ENCODE results near the gene SOAT2. TPM values are rescaled to one million over a fixed set of nuclear protein-coding genes. Genes with fewer than 3 reads are reported as not detected.

Gene SOAT2, protein sequence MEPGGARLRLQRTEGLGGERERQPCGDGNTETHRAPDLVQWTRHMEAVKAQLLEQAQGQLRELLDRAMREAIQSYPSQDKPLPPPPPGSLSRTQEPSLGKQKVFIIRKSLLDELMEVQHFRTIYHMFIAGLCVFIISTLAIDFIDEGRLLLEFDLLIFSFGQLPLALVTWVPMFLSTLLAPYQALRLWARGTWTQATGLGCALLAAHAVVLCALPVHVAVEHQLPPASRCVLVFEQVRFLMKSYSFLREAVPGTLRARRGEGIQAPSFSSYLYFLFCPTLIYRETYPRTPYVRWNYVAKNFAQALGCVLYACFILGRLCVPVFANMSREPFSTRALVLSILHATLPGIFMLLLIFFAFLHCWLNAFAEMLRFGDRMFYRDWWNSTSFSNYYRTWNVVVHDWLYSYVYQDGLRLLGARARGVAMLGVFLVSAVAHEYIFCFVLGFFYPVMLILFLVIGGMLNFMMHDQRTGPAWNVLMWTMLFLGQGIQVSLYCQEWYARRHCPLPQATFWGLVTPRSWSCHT
- not detected in 2 replicates for polyA plus RNA-seq (2014; cell fraction: cytosol; rRNA removed)
- polyA plus RNA-seq (2014; cell fraction: nucleus; rRNA removed), result not detected in 2 replicates

DNA sequence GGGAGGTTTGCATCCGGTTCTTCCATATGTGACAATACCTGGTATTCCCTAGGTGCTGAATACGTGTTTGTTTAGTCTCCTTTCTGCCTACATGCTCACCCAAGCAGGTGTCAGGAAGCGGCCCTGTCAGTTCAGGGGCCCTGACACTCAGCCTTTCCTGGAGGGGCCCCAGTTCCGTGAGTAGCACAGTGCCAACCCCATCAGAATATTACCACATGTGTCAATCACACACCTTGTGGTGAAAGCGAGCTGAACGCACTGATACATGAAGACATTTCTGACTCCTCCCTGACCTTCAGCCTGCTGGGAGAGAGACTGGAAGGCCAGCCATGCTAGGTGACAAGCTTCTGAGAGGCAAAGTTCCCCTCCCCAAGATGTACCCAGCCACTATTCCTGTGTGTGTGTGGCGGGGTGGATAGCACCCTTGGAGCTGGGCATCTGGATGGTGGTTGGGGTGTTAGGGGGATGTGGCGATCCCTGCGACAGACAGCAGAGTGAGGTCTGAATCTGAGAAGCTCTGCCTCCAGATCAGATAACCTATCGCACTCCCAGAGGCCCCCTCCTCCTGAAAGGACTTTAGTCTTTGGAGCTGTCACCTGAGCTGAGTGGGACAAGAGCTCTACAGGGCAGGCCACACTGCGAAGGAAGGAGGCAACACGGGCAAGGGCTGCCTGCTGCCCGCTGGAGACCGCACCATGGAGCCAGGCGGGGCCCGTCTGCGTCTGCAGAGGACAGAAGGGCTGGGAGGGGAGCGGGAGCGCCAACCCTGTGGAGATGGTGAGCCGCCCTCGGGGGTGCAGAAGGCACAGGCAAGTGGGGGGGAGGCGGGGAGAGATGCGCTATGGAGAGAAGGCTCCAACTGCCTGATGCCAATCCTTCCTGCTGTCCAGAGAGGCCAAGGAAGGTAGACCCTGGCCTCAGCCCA, at the start of gene SOAT2:
TSS of gene SOAT2 (plus strand) at position 604 of the 925 bp plus-strand sequence. CDS start at position 696, 92 bp downstream.
- DNase-seq (ENCODE audit: low spot score), result no peak

DNA sequence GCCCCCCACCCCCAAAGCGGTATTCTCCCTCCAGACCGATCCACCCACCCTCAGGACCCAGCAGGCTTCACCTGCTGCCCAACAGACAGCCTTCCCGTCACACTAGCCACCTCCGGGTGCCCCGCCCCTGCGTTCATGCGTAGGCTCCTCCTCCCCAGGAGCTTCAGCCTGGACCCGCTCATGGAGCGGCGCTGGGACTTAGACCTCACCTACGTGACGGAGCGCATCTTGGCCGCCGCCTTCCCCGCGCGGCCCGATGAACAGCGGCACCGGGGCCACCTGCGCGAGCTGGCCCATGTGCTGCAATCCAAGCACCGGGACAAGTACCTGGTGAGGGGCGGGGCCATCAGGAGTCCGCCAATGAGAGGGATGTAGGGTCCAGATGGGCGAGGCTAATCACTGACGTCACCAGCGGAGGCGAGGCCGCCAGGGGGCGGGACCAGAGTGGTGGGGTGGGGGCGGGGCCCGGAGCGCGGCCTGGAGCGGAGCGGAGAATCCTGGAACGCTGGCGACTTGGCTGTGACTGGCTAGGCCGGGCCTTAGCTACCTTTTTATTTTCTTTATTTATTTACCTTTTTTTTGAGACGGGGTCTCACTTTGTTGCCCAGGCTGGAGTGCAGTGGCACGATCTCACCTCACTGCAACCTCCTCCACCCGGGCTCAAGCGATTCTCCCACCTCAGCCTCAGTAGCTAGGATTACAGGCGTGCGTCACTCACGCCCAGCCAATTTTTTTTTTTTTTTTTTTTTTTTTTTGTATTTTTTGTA, 49.0 kb upstream of the SOAT2 start:
- DNase-seq (ENCODE audit: low spot score), result peak; percentile 95

DNA sequence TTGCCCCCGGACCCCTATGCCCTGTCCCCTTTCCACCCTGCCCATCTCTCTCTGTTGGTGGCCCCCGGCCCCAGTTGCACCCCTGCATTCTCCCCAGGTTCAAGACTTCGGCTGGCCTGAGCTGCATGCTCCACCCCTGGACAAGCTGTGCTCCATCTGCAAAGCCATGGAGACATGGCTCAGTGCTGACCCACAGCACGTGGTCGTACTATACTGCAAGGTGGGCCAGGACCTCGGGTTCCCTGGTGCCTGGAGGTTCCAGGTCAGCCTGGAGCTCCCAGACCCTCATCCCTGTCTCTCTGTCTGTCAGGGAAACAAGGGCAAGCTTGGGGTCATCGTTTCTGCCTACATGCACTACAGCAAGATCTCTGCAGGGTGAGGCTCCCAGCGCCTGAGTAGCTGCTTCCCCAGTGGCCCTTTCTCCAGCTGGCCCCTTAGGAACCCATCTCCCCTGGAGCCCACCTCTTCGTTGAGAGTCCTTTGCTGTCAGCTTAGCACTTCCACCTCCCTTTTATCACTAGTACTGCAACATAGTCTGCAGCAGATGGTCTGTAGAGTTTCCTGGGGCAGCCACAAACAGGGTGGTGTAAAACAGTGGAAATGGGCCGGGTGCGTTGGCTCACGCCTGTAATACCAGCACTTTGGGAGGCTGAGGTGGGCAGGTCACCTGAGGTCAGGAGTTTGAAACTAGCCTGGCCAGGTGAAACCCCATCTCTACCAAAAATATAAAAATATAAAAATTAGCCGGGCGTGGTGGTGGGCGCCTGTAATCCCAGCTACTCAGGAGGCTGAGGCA, 47.6 kb upstream of the SOAT2 start:
- no peak for DNase-seq (ENCODE audit: low spot score)

DNA sequence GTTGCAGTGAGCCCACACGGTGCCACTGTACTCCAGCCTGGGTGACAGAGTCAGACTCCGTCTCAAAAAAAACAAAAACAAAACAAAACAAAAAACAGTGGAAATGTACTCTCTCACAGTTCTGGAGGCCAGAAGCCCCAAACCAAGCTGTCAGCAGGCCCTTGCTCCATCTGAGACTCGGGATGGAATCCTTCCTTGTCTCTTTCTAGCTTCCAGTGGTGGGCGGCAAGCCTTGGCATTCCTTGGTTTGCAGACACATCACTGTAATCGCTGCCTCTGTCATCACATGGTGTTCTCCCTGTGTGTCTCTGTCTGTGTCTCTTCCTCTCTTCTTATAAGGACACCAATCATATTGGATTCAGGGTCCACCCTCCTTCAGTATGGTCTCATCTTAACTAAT, 47.0 kb upstream of the SOAT2 start:
- DNase-seq (ENCODE audit: low spot score), result no peak

DNA sequence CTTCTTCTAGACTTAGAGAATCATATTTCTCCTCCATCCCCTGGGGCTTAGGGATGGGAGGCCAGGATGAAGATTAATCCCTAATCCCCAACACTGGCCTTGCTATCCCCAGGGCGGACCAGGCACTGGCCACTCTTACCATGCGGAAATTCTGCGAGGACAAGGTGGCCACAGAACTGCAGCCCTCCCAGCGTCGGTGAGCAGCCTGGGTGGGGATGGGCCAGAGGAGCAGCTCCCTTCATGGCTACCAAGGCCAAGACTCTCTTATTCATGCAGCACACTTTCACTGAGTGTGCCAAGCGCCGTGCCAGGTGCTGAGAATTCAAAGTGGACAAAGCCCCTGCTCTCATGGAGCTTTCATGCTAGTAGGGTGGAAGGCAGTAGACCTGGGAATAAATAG, 46.4 kb upstream of the SOAT2 start:
- DNase-seq (ENCODE audit: low spot score), result no peak

DNA sequence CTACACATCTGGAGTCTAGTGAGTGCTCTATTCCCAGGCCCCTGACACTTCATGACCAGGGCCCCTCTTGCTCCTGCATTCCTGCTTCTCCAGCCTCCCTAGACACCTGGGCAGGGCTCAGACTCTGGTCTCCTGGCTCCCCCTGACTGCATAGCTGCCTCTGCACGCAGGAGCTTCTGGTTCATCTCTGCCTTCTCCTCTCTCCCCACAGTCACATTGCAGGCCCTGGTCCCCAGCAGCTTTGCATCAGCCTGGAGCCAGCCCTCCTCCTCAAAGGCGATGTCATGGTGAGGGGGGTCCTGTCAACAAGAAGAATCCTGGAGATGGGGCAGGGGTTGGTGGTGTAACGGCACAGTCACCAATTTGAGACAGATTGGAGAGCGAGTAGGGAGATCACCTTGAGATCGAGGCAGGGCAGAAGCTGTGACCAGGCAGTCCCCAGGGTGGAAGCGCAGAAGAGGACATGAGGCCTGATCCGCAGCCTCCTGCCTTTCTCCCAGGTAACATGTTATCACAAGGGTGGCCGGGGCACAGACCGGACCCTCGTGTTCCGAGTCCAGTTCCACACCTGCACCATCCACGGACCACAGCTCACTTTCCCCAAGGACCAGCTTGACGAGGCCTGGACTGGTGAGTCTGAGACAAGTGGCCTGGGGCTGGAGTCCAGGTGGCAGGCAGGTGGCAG, 45.3 kb upstream of the SOAT2 start:
- peak; percentile 16 for DNase-seq (ENCODE audit: low spot score)

DNA sequence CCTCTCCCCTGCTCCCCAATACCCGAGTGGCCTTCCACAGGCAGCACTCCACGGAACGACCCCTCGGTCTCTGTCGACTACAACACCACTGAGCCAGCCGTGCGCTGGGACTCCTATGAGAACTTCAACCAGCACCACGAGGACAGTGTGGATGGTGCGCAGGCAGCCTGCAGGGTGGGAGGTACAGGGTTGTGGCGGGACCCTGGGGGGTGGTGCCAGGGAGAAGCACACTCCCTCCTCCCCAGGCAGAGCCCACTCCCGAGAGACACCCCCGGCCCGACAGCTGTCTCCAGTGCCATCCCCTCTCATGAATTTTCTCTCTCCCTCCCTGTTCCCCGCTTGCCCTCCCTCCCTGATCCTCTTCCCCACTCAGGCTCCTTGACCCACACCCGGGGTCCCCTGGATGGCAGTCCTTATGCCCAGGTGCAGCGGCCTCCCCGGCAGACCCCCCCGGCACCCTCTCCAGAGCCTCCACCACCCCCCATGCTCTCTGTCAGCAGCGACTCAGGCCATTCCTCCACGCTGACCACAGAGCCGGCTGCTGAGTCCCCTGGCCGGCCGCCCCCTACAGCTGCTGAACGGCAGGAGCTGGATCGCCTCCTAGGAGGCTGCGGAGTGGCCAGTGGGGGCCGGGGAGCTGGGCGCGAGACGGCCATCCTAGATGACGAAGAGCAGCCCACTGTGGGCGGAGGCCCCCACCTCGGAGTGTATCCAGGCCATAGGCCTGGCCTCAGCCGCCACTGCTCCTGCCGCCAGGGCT, 44.4 kb upstream of the SOAT2 start:
- peak; percentile 15 for DNase-seq (ENCODE audit: low spot score)

DNA sequence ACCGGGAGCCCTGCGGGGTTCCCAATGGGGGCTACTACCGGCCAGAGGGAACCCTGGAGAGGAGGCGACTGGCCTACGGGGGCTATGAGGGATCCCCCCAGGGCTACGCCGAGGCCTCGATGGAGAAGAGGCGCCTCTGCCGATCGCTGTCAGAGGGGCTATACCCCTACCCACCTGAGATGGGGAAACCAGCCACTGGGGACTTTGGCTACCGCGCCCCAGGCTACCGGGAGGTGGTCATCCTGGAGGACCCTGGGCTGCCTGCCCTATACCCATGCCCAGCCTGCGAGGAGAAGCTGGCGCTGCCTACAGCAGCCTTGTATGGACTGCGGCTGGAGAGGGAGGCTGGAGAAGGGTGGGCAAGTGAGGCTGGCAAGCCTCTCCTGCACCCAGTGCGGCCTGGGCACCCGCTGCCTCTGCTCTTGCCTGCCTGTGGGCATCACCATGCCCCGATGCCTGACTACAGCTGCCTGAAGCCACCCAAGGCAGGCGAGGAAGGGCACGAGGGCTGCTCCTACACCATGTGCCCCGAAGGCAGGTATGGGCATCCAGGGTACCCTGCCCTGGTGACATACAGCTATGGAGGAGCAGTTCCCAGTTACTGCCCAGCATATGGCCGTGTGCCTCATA, 43.7 kb upstream of the SOAT2 start:
- no peak for DNase-seq (ENCODE audit: low spot score)

DNA sequence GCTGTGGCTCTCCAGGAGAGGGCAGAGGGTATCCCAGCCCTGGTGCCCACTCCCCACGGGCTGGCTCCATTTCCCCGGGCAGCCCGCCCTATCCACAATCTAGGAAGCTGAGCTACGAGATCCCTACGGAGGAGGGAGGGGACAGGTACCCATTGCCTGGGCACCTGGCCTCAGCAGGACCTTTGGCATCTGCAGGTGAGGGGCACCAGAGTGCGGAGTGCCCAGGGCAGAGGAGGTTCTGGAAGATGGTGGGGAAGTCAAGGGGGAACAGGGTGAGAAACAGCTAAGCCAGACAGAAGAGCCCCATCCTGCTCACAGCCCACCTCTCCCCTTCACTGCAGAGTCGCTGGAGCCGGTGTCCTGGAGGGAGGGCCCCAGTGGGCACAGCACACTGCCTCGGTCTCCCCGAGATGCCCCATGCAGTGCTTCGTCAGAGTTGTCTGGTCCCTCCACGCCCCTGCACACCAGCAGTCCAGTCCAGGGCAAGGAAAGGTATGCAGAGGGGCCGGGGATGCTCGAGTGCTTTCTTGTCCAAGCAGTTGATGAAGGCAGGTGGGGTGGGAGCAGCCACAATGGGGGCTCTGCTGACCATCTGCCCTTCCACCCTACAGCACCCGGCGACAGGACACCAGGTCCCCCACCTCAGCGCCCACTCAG, 43.1 kb upstream of the SOAT2 start:
- DNase-seq (ENCODE audit: low spot score), result no peak

DNA sequence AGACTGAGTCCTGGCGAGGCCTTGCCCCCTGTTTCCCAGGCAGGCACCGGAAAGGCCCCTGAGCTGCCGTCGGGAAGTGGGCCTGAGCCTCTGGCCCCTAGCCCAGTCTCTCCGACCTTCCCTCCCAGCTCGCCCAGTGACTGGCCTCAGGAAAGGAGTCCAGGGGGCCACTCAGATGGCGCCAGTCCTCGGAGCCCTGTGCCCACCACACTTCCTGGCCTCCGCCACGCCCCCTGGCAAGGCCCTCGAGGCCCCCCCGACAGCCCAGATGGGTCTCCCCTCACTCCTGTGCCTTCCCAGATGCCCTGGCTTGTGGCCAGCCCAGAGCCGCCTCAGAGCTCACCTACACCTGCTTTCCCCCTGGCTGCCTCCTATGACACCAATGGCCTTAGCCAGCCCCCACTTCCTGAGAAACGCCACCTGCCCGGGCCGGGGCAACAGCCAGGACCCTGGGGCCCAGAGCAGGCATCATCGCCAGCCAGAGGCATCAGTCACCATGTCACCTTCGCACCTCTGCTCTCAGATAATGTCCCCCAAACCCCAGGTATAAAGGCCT, 42.5 kb upstream of the SOAT2 start:
- no peak for DNase-seq (ENCODE audit: low spot score)

DNA sequence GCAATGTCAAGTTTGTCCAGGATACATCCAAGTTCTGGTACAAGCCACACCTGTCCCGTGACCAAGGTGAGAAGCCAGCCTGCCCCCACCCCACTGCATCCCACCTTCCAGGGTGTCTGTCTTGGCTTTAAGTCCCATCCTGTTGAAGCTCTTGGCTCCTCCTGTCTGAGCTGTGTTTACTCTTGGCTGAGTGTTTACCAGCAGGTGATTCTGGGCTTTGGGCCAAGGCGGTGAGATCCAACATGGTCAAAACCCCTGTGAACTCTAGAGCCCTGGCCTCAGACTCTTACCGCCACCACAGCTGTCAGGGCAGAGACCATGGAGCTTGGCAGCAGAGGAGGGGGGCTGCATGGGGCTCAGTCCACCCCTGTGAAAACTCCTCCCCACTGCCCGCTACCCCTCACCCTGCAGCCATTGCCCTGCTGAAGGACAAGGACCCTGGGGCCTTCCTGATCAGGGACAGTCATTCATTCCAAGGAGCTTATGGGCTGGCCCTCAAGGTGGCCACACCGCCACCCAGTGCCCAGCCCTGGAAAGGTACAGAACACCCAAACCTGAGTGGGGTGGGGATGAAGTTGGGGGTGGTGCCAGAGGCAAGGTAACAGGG, 41.8 kb upstream of the SOAT2 start:
- DNase-seq (ENCODE audit: low spot score), result no peak

DNA sequence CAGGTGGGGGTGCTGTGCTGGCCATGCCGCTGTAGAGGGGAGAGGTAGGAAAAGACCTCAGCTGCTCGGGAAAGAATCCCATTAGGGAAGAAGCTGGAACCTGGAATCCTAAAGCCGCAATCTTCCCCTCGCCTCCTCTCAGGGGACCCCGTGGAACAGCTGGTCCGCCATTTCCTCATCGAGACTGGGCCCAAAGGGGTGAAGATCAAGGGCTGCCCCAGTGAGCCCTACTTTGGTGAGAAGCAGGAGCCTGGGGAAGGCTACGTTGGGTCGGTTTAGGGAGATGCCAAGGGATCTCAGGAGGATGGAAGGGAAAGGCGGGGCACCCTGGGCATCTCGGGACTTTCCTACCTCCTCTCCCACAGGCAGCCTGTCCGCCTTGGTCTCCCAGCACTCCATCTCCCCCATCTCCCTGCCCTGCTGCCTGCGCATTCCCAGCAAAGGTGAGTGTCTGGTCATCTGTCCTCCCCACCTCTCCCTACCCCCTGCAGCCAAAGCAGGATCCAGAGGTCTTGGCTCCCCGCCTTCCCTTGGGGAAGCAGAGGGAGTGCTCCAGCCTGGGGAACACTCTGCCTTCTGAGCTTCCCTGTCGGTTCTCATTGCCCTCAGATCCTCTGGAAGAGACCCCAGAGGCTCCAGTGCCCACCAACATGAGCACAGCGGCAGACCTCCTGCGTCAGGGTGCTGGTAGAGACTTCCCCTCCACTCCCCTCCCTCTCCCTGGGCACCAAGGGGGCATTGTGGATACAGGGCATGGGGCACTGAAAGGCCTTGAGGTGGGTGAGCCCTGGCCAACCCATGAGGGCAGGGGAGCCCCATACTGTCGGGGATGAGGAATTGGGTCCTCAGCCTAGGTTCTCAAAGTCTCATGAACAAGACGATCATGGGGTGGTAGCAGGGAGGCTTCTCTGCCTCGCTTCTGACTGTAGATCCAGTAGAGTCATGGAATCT, 41.0 kb upstream of the SOAT2 start:
- no peak for DNase-seq (ENCODE audit: low spot score)

DNA sequence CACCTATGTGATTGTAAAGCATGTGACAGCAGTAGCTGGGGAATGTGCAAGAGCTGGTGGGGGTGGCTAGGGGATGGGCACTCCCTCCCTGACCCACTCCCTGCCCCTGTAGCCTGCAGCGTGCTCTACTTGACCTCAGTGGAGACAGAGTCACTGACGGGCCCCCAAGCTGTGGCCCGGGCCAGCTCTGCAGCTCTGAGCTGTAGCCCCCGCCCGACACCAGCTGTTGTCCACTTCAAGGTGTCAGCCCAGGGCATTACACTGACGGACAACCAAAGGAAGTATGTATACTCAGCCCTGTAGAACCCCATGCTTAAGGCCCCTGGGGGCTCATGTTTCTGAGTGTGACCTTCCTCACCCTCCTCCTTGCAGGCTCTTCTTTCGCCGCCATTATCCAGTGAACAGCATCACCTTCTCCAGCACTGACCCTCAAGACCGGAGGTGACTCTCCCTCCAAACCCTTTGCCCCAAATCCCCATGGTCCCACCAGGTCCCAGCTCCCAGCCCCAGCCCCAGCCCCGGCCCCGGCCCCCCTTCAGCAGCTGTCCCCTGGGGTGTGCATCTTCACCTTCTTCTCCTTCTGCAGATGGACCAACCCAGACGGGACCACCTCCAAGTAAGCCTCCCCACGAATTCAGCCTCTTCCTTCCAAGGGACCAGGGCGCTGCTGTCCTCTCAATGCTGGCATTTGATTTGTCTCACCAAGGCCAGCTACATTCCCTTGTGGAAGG, 40.1 kb upstream of the SOAT2 start:
- no peak for DNase-seq (ENCODE audit: low spot score)

DNA sequence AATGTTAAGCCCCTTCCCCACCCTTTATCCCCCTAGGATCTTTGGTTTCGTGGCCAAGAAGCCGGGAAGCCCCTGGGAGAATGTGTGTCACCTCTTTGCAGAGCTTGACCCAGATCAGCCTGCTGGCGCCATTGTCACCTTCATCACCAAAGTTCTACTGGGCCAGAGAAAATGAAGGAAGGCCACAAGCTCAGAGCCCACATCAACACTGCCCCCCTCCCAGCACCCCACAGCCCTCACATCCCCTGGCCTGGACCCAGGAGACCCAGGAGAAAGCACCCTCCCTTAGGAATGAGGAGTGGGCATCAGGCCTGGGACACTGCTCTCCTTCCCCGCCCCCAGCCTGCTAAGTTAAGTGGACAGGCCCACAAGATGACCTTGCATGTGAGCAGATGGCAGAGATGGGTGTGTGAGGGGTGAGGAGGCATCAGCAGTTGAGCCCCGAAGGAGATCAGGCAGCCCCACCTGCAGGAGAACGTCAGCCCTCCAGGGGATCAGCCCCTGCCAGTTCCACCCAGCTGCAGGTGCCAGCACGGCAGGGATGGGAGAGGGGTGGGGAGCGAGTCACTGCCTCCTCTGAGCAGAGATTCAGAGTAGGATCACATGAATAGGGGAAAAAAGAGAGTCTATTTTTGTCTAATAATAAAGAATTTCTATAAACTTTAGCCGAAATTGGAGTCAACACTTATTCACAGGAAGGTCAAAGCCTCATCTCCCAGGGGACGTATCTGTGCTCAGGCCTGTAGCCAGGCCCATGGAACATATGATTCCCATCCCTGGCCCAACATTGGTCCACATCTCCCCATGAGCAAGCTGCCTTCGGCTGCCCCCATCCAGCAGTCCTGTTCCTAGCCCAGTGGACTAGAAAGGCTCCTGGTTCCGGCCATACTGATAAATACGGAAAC, 39.3 kb upstream of the SOAT2 start:
- no peak for DNase-seq (ENCODE audit: low spot score)
